ENCODE data around the gene ANGPT4.

GRCh38 chr20:843912-844311 lies 72.2 kb downstream of the ANGPT4 start:
- TF ChIP-seq CTCF (IDR thresholded peaks at IDR 0.05; ENCODE audit: low read length), result no peak
- TF ChIP-seq EZH2 (IDR thresholded peaks at IDR 0.05; ENCODE audit: borderline replicate concordance, low read length), result no peak

Measured in OCI-LY1 (cell line).